HG02943 (cell line): ENCODE measurements around the gene HCAR3.
A peak's percentile ranks its signal among the peaks of the same experiment; 100 is the strongest.
"Not testable (repeated sequence)": the region's sequence is repeated elsewhere in the genome, so short reads cannot be mapped to it uniquely, and the experiment has no call there.

Experiments
- ATAC-seq: cut with Tn5 transposase; IDR thresholded peaks from one replicate; pipeline ENCODE4 v1.9.1; 2021; ENCODE audit warnings: mild to moderate bottlenecking, low read depth, moderate library complexity; ENCODE audit not compliant: unreplicated experiment

The HCAR3 gene

DNA sequence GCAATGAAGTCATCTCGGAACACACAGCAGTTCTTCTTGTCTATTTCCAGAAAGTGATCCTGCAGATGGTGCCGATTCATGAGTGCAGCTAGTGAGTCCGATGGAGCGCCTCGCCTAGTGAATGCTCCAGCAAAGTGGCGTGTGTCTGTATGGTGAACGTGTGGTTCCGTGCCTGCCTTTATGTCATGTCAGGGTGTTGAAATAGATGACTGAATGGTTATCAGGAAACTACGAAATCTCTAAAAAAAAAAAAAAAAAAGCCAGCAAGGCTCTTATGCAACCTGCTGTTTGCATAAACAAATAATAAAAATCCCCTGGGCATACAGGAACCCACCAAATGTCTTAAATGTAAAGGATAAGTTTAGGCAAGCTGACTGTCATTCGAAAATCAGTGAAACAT lies at the start of gene HCAR3:
TSS of gene HCAR3 (minus strand) at position 154 of the 400 bp plus-strand sequence. CDS start at position 80, 74 bp downstream.
- not testable (repeated sequence) for ATAC-seq

DNA sequence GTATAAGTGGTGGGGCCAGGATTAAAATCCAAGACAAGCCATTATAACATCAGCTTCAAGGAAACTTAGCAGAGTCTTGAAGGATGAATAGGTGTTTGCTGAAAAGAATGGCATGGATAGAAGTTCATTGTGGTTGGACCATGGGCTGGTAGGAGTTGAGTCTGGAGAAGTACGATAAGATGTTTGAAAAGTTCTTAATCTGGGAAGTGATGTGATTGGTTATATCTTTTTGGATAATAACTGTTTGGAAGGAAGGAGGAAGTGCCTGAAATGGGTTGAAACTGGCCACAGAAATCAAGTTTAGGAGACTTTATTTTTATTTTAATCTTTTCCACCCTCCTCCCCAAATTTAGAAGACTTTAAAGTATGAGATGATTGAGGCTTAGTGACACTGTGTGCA lies 41.0 kb upstream of the HCAR3 start:
- no peak for ATAC-seq

DNA sequence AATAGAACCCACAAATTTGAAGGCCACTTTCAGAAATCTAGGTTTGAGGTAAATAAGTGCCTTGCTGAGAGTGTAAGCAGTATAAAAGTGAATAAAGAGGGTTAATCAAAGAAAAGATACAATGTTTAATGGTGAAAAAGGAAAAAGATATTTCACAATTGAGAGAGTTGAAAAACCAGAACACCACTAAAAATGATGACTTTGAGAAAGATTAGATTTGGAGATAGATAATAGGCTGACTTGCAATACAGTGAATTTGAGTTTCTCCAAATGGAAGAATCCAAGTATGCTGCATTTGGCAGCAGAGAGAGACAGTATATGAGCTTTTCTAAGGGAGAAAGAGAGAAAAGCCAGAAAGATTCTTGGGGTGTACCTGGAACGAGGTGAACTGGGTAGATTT lies 38.2 kb upstream of the HCAR3 start:
- ATAC-seq: no peak

DNA sequence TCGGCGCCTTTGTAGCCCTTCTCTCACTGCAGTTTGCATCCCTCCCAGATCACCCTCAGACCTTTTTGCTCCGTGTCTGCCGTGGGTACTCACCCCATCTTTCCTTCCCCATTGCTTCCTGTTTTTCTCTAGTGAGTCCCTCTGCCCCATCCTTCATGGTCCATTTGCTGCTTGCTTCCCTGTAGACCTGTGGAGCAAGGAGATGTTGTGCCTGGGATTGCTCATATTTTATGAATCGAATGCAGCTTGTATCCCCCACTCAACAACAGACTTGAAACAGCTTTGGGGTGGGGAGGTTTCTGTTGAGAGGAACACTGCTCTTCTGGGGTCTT lies 36.7 kb upstream of the HCAR3 start:
- ATAC-seq: no peak

DNA sequence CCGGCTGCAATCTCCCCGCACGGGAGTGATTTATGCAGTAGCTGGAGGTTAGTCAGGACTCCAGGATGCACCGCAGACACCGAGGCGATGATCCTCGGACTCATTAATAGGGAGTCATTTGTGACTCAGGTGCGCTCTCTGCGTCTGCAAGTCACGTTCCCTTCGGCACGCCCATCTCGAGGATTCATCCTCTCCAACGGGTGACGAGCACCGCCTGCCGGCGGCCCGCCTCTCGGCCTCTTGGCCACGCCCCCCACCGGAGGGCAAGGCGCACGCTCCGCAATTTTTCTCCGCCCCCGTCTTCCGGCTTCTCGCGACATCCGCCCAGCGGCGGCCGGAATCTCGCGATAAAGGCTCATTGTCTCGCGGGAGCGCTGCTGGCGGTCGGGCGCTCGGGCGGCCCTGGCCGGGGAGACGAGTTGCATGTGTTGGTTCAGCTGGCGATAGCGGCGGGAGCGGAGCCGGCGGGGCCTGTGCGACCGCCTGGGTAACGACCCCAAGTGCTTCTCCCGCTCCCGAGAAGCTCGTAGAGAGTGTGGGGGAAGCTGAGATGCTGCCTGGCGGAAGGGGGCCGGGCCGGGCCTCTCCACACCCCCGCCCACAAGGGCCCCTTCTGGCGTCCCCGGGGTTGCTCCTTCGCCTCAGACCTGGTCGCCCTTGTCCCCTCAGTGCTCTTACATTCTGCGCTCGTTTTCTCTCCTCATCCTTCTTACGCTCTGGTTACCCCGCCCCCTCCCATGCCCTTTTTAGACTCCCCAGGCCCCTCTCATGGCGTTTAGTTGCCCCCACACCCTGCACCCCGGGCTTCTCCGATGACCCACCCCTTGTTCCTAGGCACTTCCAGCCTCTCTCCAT lies 36.1 kb upstream of the HCAR3 start, which contains the start of gene DENR:
TSS of gene DENR (plus strand) at position 361 of the 855 bp plus-strand sequence. CDS start 878 bp downstream, outside the sequence.
- ATAC-seq: peak; percentile 90

DNA sequence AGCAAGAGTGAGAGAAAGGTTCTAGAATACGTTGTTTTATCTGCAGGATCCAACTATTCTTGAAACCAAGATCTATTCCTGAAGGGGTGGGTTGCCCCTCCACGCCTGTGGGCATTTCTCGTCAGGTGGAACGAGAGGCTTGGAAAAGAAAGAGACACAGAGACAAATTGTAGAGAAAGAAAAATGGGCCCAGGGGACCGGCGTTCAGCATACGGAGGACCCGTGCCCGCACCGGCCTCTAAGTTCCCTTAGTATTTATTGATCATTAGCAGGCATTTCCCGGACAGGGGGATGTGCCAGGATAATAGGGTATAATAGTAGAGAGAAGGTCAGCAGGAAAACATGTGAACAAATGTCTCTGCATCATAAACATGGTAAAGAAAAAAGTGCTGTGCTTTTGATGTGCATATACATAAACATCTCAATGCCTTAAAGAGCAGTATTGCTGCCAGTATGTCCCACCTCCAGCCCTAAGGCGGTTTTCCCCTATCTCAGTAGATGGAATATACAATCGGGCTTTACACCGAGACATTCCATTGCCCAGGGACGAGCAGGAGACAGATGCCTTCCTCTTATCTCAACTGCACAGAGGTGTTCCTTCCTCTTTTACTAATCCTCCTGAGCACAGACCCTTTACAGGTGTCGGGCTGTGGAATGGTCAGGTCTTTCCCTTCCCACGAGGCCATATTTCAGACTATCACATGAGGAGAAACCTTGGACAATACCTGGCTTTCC lies 34.3 kb upstream of the HCAR3 start:
- not testable (repeated sequence) for ATAC-seq

DNA sequence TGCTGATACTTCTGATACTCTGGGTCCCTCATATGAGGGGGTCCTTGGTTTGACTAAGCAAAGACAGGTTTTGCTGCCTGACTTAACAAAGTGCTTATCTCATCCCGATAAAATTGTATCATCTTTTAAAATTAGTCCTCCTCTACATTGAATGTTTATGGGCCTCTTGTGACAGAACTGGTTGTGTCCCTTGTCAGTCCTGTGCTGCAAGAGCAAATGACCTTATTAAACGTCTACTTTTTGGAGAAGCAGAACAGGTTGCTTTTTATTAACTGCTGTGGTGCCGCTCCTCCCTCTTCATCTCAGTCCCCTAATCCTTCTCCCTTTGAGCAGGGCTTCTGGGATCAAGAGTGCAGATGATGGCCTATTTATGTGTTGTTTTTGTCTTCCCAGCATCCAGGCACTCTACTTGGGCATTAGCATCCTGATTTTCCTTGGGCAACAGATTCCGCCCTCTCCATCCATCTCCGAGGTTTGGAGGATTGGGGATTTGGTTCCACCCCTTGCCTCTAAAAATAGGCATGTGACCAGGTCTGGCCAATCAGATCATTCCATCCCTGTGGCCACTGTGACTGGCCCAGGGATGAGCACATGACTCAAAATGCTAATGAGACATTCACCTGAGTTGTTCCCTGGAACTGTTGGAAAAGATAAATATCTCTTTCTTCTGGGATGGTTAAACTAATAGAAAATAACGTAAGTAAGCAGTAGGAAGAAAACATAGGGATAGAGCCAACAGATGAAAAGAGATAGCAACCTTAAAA lies 33.1 kb upstream of the HCAR3 start:
- no peak for ATAC-seq

DNA sequence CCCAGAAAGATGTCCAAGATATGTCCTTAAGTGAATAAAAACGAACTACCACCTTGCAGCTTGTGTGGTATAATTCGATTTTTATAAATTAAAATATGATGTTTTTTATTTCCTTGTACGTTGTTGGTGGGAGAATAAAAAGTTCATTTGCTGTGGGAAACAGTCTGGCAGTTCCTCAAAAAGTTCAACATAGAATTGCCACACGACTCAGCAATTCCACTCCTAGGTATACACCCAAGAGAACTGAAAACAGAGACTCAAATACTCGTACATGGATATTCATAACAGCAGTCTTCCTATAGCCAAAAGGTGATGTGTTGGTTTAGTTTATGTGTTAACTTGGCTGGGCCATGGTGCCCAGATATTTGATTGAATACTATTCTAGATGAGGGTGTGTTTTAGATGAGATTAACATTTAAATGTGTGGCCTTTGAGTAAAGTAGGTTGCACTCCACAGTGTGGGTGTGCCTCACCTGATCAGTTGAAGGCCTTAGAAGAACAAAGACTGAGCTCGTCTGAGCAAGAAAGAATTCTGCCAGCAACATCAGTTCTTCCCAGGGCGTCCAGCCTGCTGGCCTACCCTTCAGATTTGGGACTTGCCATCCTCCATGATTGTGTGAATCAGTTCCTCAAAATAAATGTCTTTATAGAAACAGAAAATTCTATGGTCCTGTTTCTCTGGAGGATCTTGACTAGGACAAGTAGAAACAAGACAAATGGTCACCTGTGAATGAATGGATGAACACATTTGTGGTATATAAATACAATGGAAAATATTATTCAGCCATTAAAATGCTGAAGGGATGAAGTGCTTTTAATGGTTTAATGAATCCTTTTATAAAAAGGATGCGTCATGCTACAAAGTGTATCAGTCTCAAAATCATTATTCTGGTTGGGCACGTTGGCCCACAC lies 30.9 kb upstream of the HCAR3 start:
- ATAC-seq: no peak

DNA sequence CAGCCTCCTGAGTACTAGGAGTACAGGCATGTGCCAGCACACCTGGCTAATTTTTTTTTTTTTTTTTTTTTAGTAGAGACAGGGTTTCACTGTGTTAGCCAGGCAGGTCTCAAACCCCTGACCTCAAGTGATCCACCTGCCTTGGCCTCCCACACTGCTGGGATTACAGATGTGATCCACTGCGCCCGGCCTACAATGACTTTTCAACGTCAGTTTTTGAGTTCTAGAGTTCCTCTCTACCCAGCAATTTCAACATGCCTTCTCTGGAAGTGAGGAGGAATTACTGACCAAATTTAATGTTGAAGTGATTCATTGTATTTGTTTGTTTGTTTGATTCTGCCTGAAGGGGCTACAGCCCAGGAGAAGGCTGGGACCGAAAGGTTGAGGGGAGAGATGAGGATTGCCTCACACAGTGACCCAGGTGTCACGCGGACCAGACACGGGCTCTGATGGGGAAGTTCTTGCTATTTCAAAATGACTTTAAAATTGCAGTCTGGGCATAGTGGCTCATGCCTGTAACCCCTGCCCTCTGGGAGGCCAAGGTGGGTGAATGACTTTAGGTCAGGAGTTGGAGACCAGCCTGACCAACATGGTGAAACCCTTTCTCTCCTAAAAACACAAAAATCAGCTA lies 27.4 kb upstream of the HCAR3 start:
- ATAC-seq: no peak

DNA sequence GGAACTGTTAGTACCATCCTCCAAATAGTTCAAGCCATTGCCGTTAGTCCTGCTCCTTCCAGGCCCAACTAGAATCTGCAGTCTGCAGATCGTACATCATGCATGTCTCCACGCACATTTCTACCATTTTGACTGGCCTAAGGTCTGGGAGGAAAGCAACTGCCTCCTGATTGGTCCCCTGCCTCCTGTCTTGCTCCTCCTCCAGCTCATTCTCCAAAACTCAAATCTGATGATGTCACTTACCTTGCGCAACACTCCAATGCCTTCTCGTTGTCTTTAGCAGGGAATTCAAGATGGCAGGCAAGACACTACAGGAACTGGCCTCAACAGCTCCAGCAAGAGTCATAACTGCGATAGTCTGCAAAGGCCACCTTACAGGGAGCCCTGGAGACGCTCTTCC lies 23.7 kb upstream of the HCAR3 start:
- no peak for ATAC-seq

DNA sequence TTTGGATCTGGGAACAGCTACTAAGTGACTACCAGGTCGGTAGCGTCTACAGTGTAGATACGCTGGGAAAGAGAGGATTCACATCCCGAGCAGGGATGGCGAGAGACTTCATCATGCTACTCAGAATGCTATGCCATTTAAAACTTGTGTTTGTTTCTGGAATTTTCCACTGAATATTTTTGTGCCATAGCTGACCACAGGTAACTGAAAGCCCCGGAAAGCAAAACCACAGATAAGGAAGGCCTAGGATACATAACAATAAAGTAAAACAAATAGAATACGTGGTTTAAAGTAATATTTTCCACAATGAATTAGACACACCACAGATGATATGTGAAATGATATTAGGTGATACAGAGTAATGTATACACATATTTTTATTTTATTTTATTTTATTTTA lies 22.0 kb upstream of the HCAR3 start:
- no peak for ATAC-seq

DNA sequence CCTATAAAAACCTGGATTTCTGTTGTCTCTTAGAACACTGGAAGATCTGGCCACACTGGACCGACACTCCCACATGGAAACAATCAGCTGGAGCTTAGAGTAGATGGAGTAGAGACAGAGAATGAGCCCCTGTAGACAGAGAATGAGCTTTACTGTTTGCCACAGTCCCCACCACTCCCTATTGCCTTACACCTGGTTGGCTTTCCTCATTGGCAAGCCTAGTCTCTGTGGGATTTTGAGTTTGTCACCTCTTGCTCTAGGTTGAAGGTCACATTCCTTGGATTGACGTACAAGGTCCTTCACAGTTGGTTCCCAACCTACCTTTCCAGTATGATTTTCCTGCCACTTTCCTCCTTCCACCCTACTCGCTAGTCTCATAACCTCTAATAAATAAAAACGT lies 16.0 kb upstream of the HCAR3 start:
- ATAC-seq: no peak

DNA sequence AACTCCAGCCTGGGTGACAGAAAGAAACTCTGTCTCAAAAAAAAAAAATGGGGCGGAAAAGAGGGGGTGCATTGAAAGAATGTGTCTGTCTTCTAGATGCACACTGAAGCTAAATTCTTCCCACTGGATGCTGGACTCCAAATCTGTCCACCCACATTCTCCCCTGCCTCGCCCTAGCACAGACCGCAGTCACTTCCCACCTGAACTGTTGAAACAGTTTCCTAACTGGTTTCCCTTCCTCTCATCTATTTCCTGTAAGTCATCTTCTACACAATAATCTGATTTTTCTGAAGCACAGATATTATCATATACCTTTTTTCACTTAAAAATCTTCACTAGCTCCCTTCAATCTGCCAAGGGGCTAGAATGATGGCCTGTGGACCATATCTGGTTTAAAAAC lies 15.6 kb upstream of the HCAR3 start:
- no peak for ATAC-seq

DNA sequence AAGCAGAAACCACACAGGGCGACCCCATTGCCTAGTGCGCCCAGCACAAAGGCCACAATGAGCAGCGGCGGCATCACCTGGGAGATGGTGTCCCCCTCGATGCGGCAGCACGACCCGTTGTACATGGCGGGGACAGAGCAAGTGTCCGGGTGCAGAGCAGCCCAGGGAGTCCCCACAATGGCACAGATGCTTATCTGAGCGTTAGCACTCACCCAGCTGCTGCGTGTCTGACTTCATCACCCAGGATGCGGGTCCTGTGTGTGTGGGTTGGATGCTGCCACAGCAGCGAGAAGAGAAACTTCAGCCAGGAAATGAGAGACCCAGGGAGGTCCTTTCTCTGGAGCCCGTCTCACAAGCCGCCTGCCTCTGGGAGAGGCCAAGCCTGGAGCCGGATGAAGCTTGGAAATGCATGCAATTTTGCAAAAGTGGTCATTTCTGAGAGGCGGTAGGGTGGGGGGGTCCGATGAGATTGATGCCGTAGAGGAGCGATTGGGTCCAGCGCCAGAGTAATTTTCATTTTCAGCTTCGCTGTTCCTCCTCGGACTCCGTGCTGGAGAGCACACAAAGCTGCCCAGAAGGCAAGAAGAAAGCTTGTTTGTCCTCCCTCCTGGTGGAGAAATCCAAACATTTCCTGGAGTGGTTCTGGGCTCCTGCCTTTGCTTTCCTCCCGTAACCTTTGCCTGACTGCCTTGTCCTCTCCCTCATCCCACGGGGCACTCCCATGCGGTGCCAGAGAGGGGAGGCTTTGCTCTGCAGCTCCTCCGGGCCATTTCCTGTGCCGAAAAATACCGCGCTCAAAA lies 13.8 kb upstream of the HCAR3 start, which contains the start of gene HCAR1:
TSS of gene HCAR1 (minus strand) at position 630 of the 800 bp plus-strand sequence. CDS start at position 125, 505 bp downstream.
- no peak for ATAC-seq

DNA sequence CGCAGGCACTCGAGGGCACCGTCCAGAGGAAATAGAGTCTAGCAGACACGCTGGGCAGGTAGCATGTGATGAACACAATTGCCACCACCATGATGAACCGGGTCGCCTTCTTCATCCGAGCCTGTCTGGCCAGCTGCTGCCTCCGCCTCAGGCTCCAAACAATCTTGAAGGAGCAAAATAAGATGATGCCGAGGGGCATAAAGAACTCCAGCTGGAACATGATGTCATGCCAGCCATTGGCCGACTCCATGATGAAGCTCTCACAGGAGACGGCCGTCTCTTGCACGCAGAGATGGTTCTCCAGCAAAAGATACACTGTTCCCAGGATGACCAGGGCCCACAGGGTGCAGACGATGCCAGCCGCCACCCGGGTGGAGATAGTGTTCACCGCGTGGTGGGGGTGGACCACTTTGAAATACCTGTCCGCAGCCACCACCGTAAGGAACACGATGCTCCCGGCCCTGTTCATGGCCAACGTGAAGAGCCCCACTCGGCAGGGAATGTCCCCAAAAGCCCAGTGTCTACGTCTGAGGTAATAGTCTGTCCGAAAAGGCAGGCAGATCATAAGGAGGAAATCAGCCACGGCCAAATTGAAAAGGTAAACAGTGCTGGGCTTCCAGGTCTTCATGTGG lies 13.1 kb upstream of the HCAR3 start:
- ATAC-seq: no peak

DNA sequence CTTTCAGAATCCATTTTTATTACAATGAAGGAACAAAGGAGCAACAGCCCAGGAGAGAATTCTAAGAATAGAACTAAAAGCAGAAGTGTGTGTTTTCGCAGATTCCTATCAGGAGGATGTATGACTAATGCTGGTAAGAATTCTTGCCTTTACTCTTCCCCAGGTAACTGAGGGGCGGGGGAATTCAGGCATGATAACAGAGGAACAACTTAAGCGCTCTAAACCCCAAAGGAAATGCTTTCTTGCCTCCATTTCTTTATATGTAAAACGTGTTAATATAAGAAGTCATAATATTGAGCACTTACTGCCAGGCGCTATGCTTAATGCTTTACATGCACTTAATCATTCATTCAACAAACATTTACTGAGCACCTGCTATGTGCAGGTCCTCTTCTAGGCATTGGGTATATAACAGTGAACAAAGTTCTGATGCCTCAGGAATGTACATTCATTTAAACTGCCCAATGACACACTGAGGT lies 9.5 kb upstream of the HCAR3 start:
- ATAC-seq: no peak

DNA sequence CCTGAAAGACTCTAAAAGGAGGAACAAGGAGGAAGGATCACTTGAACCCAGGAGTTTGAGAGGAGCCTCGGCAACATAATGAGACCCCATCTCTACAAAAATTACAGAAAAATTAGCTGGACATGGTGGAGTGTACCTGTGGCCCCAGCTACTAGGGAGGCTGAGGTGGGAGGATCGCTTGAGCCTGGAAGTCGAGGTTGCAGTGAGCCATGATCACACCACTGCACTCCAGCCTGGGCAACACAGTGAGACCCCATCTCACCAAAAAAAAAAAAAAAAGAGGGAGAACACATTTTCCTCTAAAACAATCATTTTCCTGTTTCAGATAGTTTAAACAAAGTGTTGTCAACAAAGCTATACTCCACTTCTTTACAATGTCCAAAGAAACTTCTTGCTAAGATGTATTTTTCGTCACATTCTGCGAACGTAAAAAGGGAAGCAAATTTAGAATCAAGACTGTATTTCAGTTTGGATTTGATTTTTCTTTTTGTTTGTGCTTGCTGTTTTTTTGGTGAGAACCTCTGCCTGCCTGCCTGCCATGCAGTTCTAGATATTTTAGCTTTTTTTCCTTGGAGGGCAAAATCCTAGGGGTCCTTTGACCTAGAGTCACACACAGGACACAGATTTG lies 9.0 kb upstream of the HCAR3 start:
- no peak for ATAC-seq
